Natural killer cell (primary cell): ENCODE measurements around the gene CNDP1. TPM values are rescaled to one million over a fixed set of nuclear protein-coding genes. Genes with fewer than 3 reads are reported as not detected.

Experiments
- ATAC-seq, 3 donors: fragments of 150-1000 bp in 2 of 3; fragments of 200-7000 bp in 1 of 3; cut with Tn5 transposase; 1 replicate in 1 of 3; 2 replicates in 2 of 3; pipeline ENCODE4 v1.10.0; 2021; ENCODE audit warnings: mild to moderate bottlenecking in 2 of 3, moderate library complexity in 2 of 3
- DNase-seq, 2 donors: peaks; one replicate each; pipeline versions ENCODE4 v3.0.0 to v3.0.0-alpha.2; 2013 to 2021; ENCODE audit warnings: mixed read lengths in 1 of 2
- H3K27ac ChIP-seq: one replicate; pipeline ENCODE4 v1.5.1; 2013; ENCODE audit warnings: mild to moderate bottlenecking, low read length
- H3K27me3 ChIP-seq: one replicate; pipeline ENCODE4 v1.6.1; 2013; ENCODE audit warnings: low read length; ENCODE audit not compliant: control insufficient read depth, insufficient read depth
- H3K36me3 ChIP-seq: one replicate; pipeline ENCODE4 v1.6.1; 2013; ENCODE audit warnings: low read length; ENCODE audit not compliant: control insufficient read depth, insufficient read depth
- H3K4me1 ChIP-seq: one replicate; pipeline ENCODE4 v1.6.1; 2013; ENCODE audit warnings: low read length; ENCODE audit not compliant: control insufficient read depth, insufficient read depth
- H3K4me3 ChIP-seq: one replicate; pipeline ENCODE4 v1.5.1; 2013; ENCODE audit warnings: low read length
- H3K9me3 ChIP-seq: one replicate; pipeline ENCODE4 v1.6.1; 2013; ENCODE audit warnings: low read length; ENCODE audit not compliant: control insufficient read depth, insufficient read depth
- H3K27ac Mint-ChIP-seq, 2 donors: one replicate each; pipeline ENCODE4 v1.8.0; 2022; ENCODE audit warnings: mild to moderate bottlenecking in 2 of 2, mixed read lengths in 2 of 2, moderate library complexity in 1 of 2
- H3K27me3 Mint-ChIP-seq, 2 donors: one replicate each; pipeline ENCODE4 v1.8.0; 2022; ENCODE audit warnings: low read depth in 2 of 2, mixed read lengths in 2 of 2
- H3K36me3 Mint-ChIP-seq: one replicate; pipeline ENCODE4 v1.8.0; 2022; ENCODE audit warnings: mixed read lengths
- H3K4me1 Mint-ChIP-seq, 2 donors: one replicate each; pipeline ENCODE4 v1.8.0; 2022; ENCODE audit warnings: mixed read lengths in 2 of 2
- H3K4me3 Mint-ChIP-seq: one replicate; pipeline ENCODE4 v1.8.0; 2022; ENCODE audit warnings: mild to moderate bottlenecking, moderate library complexity, mixed read lengths
- H3K9me3 Mint-ChIP-seq, 2 donors: one replicate each; pipeline ENCODE4 v1.8.0; 2022; ENCODE audit warnings: mixed read lengths in 2 of 2
- CTCF ChIP-seq: fragments of 200-600 bp; IDR thresholded peaks from one replicate; pipeline ENCODE4 v1.8.0; 2022; ENCODE audit warnings: antibody characterized with exemption
- WGBS: methylation state at CpG from one replicate; pipeline ENCODE4 v1.1.7; 2013; ENCODE audit warnings: missing lambda C conversion rate; ENCODE audit not compliant: insufficient coverage; 5-methylcytosine and 5-hydroxymethylcytosine counted together
- intact Hi-C: fragments of 100-400 bp; cut with micrococcal nuclease; formaldehyde crosslinking; loops from one replicate; pipeline ENCODE4 v1.14.2; 2022
- total RNA-seq, 4 donors: library from RNA; stranded (reverse); fragments of 120-200 nt in 1 of 4; gene quantifications; one replicate each; pipeline versions ENCODE4 v1.2.3 to v1.2.4, GENCODE V29; 2013 to 2022

CNDP1 gene
- total RNA-seq, 3 donors from 2014 or later (not counting 1 experiment from before 2014, with no cell fraction given), result 0.31 to 0.60 (median 0.57) TPM

GRCh38 chr18:74579496-74580065 is 45.3 kb downstream of the CNDP1 start:
- H3K27me3 ChIP-seq, result no peaks in the 10 kb centered on the region
- DNase-seq (no peak), ATAC-seq (no peak)
- 73% methylated on average over 7 of the region's 8 CpGs for WGBS
- no peaks in the 10 kb centered on the region for H3K4me1 ChIP-seq
- H3K9me3 ChIP-seq, result no peaks in the 10 kb centered on the region
- intact Hi-C loops, result no loop called here
- no peak overlapping the region for H3K27ac ChIP-seq
- no peak for TF ChIP-seq CTCF
- no peaks in the 10 kb centered on the region for H3K36me3 Mint-ChIP-seq
- no peak overlapping the region for H3K4me3 Mint-ChIP-seq
- no peaks in the 10 kb centered on the region for H3K4me1 Mint-ChIP-seq
- no peaks in the 10 kb centered on the region for H3K36me3 ChIP-seq
- H3K9me3 Mint-ChIP-seq, result no peaks in the 10 kb centered on the region
- peaks cover 17 to 21% of the 10 kb centered on the region in 2 donors for H3K27me3 Mint-ChIP-seq
- no peak overlapping the region for H3K4me3 ChIP-seq
- no peak overlapping the region for H3K27ac Mint-ChIP-seq

GRCh38 chr18:74582642-74583041 is 48.3 kb downstream of the CNDP1 start:
- Mint-ChIP-seq H3K9me3 (no peaks in the 10 kb centered on the region), H3K36me3 (no peaks in the 10 kb centered on the region), H3K4me3 (no peak overlapping the region), H3K27me3 (peaks cover 29 to 33% of the 10 kb centered on the region in 2 donors), H3K27ac (no peak overlapping the region), H3K4me1 (no peaks in the 10 kb centered on the region)
- Histone ChIP-seq H3K27me3 (no peaks in the 10 kb centered on the region), H3K4me3 (no peak overlapping the region), H3K27ac (no peak overlapping the region), H3K4me1 (no peaks in the 10 kb centered on the region), H3K36me3 (no peaks in the 10 kb centered on the region), H3K9me3 (no peaks in the 10 kb centered on the region)
- DNase-seq, result no peak
- TF ChIP-seq CTCF, result no peak
- ATAC-seq, result no peak
- WGBS, result 81% methylated on average over 4 of the region's 6 CpGs
- intact Hi-C loops, result no loop called here

- Histone ChIP-seq H3K27me3 (no peaks in the 10 kb centered on the region), H3K36me3 (peaks cover 8% of the 10 kb centered on the region), H3K9me3 (no peaks in the 10 kb centered on the region), H3K4me1 (no peaks in the 10 kb centered on the region), H3K4me3 (no peak overlapping the region), H3K27ac (no peak overlapping the region)
- WGBS, result 62% methylated on average over 8 of the region's 8 CpGs
- intact Hi-C loops, result no loop called here
- Mint-ChIP-seq H3K27me3 (peaks cover 23 to 24% of the 10 kb centered on the region in 2 donors), H3K4me1 (no peaks in the 10 kb centered on the region), H3K36me3 (no peaks in the 10 kb centered on the region), H3K4me3 (no peak overlapping the region), H3K27ac (no peak overlapping the region), H3K9me3 (no peaks in the 10 kb centered on the region)
- no peak for DNase-seq
- ATAC-seq, result no peak
- no peak for TF ChIP-seq CTCF
Observed at GRCh38 chr18:74587441-74587840, 53.1 kb downstream of the CNDP1 start.

- ATAC-seq, result peak in 1 of 3 donors; percentile 50
- Mint-ChIP-seq H3K36me3 (no peaks in the 10 kb centered on the region), H3K27me3 (peaks cover 17 to 18% of the 10 kb centered on the region in 2 donors), H3K4me3 (no peak overlapping the region), H3K4me1 (peaks cover 0 to 4% of the 10 kb centered on the region in 2 donors), H3K27ac (no peak overlapping the region), H3K9me3 (no peaks in the 10 kb centered on the region)
- intact Hi-C loops, result no loop called here
- Histone ChIP-seq H3K27me3 (no peaks in the 10 kb centered on the region), H3K4me1 (no peaks in the 10 kb centered on the region), H3K4me3 (no peak overlapping the region), H3K9me3 (no peaks in the 10 kb centered on the region), H3K36me3 (peaks cover 14% of the 10 kb centered on the region), H3K27ac (no peak overlapping the region)
- TF ChIP-seq CTCF, result no peak
- WGBS, result 55% methylated on average over 6 of the region's 6 CpGs
- no peak for DNase-seq
Observed at GRCh38 chr18:74589021-74589420, 54.7 kb downstream of the CNDP1 start.
